Motor neuron (in vitro differentiated cells): ENCODE measurements around the gene BLVRA. TPM values are rescaled to one million over a fixed set of nuclear protein-coding genes. Genes with fewer than 3 reads are reported as not detected.
"Not testable (repeated sequence)": the region's sequence is repeated elsewhere in the genome, so short reads cannot be mapped to it uniquely, and the experiment has no call there.

ENCODE experiments used
- ATAC-seq, 8 experiments: fragments of 200-7000 bp; cut with Tn5 transposase; replicated peaks in 6 of 8; 2 replicates each; pipeline ENCODE4 v1.8.0; 2021; ENCODE audit warnings: mild to moderate bottlenecking in 8 of 8, moderate library complexity in 8 of 8
- H3K27ac ChIP-seq, 2 donors: fragments of 250-450 bp; sonication (Bioruptor Pico); 2 replicates each; pipeline ENCODE4 v1.9.0; 2021; ENCODE audit warnings: antibody characterized with exemption in 2 of 2, mild to moderate bottlenecking in 2 of 2, moderate library complexity in 1 of 2
- H3K4me1 ChIP-seq, 2 donors: fragments of 250-450 bp; sonication (Bioruptor Pico); replicated peaks in 1 of 2; 2 replicates each; pipeline ENCODE4 v1.6.1; 2021; ENCODE audit warnings: antibody characterized with exemption in 2 of 2, mild to moderate bottlenecking in 2 of 2, moderate library complexity in 1 of 2
- H3K4me3 ChIP-seq, 5 donors: fragments of 250-450 bp; sonication (Bioruptor Pico); 2 replicates each; pipeline ENCODE4 v1.9.0; 2021; ENCODE audit warnings: antibody characterized with exemption in 5 of 5, mild to moderate bottlenecking in 5 of 5, moderate library complexity in 4 of 5
- WGBS, 10 experiments: fragments of 450-650 bp; shearing (Covaris generic); methylation state at CpG; one replicate each; pipeline ENCODE4 v1.0.0; 2022; 5-methylcytosine and 5-hydroxymethylcytosine counted together
- in situ Hi-C, 9 experiments: fragments of 400-800 bp; cut with MboI; loops; one replicate each; pipeline ENCODE4 v1.15.0; 2021; ENCODE audit warnings: low sequenced_read_pairs in 9 of 9, low pct_unique_long_range_greater_than_20kb in 2 of 9; ENCODE audit not compliant: unreplicated experiment in 9 of 9
- total RNA-seq, 8 experiments: library from RNA; unstranded; fragments of 300-600 nt; gene quantifications; 2 replicates each; pipeline versions ENCODE4 v1.2.3 to v1.2.4, GENCODE V29; 2022

BLVRA gene
- total RNA-seq, 8 experiments from 2014 or later = 2.3 to 45.0 (median 17.1) TPM

DNA sequence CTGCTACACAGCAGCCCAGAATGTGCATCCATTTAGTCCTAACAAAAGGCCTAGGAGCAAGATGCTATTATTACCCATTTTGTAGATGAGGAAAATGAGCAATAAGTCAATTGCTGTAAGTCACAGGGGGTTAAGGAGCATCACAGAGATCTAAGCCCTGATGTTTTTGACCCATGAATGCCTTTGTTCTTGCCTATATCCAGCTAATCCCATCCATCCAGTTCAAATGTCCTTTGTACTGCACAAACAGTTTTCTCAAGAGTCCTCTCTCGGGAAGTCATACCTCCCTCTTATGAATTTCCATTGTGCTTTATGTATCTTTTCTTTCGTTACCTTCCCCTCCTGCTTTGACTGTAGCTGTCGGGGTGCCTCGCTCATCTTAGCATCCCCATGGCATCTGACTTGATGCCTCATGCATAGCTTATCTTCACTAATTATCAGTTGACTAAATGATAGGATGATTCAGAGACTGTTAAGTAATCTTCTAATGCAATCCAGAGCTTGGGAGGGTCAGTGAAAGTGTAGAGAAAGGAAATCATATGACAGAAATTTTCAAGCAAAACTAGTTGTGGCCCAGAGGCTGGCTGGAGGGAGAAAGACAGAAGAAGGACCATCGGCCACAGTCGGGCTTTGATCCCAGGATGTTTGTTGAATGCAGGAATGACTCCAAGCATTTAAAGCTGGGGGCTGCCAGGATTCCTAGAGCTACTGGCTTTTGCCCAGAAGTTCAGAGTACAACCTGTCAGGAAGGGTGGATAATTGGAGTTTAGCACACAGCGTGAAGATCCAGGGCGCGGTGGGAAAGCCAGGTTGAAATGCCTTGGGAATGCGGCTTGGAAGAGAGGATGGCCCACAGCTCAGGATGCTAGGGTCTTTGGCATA, 23.5 kb downstream of the BLVRA start:
- H3K4me3 ChIP-seq = no peak overlapping the region
- no peaks in the 10 kb centered on the region for H3K4me1 ChIP-seq
- in situ Hi-C loops = no loop called here
- ATAC-seq = peak in 2 of 8 experiments; percentile 80
- no peak overlapping the region for H3K27ac ChIP-seq
- WGBS, 10 experiments = 20 to 95% (median 86%) methylated on average over 1 to 10 of the region's 10 CpGs

DNA sequence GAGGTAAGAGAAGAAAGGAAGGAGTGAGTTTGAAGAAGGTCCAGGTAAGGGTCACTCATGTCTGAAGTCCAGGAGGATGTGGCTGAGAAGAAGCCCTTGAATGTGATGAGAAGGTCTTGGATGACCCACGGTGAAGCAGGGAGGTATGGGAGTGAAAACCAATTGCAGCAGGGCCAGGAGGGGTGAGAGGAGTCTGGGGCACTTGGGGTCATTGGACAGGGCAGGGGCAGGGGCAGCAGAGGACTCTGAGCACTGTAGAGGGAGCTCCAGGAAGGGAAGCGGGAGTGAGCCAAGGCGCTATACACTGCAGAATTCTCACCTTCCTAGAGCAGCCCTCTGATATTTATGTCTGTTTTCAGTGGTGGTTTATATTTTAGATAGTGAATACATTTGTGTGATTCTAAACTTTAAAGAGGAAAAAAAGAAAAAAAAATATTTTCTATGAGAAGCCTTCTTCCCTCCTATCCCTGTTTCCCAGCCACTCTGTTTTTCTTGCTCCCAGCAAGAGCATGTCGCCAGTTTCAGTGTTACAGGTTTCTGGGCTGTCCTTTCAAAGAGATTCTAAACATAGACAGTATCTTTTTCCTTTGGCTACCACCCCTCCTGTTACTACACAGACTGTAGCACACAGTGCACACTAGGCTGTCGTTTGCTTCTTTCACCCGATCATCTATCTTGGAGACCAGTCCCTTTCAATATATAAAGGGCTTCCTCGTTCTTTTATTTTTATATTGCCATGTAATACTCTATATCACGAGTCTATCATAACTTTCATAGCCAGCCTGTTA, 24.5 kb downstream of the BLVRA start:
- Histone ChIP-seq H3K4me3 (no peak overlapping the region), H3K27ac (no peak overlapping the region), H3K4me1 (no peaks in the 10 kb centered on the region)
- in situ Hi-C loops = no loop called here
- no peak for ATAC-seq
- WGBS, 10 experiments = 69 to 100% (median 84%) methylated on average over 1 to 8 of the region's 8 CpGs

DNA sequence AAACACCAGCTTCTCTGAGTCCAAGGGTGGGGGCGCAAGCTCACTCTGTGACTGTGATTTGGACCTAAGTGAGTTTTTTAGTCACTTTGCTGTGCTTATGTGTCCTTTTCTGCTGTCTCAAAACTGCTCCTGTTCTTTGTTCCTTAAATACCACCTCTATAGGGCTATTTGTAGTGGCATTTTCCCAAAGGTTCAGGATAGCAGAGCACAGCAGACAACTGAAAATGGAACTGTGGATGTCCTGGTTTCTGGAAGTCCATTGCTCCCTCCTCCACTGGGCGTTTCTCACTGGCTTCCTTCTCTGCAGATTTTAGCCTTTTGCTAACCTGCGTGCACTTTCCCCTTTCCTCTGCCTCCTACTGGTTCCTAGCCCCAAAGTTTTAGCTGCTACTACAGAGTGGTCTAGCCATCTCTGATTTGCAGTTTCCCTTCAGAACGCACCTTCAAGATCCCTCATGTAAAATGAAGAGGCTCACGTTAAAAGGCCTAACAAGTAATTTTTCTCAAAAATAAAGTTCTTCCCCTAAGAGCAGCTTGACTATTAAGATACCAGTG, 25.6 kb downstream of the BLVRA start:
- in situ Hi-C loops = no loop called here
- no peak for ATAC-seq
- no peak overlapping the region for H3K27ac ChIP-seq
- H3K4me3 ChIP-seq = no peak overlapping the region
- 65 to 100% (median 93%) methylated on average over 1 to 5 of the region's 5 CpGs; no CpG with 5 or more reads in 1 of the 10 experiments for whole genome bisulfite sequencing, 10 experiments
- H3K4me1 ChIP-seq = no peaks in the 10 kb centered on the region

DNA sequence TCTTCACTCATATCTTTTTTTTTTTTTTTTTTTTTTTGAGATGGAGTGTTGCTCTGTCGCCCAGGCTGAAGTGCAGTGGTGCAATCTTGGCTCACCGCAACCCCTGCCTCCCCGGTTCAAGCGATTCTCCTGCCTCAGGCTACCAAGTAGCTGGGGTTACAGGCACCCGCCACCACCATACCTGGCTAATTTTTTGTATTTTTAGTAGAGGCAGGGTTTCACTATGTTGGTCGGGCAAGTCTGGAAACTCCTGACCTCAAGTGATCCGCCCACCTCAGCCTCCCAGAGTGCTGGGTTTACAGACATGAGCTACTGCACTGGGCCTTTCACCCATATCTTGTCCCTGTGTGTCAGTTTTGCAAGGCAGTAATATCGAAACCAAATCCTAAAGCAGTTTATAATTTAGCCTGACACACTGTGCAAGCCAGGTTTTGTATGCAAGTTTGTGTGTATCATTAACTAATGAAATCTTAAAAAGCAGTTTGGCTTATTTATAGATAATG, 26.2 kb downstream of the BLVRA start:
- H3K4me1 ChIP-seq, in situ Hi-C loops, ATAC-seq, H3K27ac ChIP-seq, H3K4me3 ChIP-seq: not testable (repeated sequence)
- 60 to 97% (median 79%) methylated on average over 2 to 7 of the region's 8 CpGs; no CpG with 5 or more reads in 3 of the 10 experiments for WGBS, 10 experiments

DNA sequence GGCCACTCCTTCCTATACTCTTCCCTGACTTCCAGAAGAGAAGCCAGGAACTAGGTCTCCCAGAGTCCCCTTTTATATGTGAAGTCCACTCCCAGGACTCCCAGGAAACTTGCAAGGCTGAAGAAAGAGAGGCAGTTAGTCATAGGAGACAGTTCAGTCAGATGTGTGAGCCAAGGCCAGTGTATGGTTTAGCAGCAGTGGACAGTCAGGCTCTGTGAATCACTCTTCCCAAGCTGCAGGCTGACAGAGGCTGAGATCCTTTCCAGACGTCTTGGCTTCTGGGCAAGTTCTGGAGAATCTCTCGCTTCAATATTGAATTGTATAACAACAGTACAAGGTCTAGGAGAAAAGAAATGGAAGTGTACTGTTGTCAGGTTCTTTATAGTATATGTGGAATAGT, 26.9 kb downstream of the BLVRA start:
- in situ Hi-C loops = no loop called here
- H3K4me1 ChIP-seq = no peaks in the 10 kb centered on the region
- 0 to 80% (median 28%) methylated on average over 1 to 2 of the region's 2 CpGs; no CpG with 5 or more reads in 3 of the 10 experiments for WGBS, 10 experiments

DNA sequence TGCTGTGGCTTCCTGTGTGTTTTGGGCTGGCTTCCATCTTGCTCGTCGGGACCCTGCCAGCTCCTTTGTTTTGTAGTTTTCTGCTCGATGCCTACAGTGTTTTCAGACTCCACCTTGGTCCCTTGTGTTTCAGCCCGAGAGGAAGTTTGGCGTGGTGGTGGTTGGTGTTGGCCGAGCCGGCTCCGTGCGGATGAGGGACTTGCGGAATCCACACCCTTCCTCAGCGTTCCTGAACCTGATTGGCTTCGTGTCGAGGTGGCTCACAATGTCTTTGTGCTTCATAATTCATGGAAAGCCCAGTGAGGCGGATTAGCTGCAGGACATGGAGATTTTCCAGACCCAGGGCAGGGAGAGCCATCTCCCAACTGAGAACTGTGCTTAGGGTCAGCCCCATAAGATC, 29.3 kb downstream of the BLVRA start:
- ATAC-seq = no peak
- H3K4me3 ChIP-seq = no peak overlapping the region
- no peaks in the 10 kb centered on the region for H3K4me1 ChIP-seq
- H3K27ac ChIP-seq = no peak overlapping the region
- 50 to 96% (median 80%) methylated on average over 1 to 10 of the region's 14 CpGs; no CpG with 5 or more reads in 3 of the 10 experiments for WGBS, 10 experiments
- in situ Hi-C loops = no loop called here

More for the DNA sequence above, 26.9 kb downstream of the BLVRA start:
- peak in 3 of 8 experiments; percentile 84 to 96 (median 92) for ATAC-seq
- Histone ChIP-seq H3K27ac (no peak overlapping the region), H3K4me3 (no peak overlapping the region)

DNA sequence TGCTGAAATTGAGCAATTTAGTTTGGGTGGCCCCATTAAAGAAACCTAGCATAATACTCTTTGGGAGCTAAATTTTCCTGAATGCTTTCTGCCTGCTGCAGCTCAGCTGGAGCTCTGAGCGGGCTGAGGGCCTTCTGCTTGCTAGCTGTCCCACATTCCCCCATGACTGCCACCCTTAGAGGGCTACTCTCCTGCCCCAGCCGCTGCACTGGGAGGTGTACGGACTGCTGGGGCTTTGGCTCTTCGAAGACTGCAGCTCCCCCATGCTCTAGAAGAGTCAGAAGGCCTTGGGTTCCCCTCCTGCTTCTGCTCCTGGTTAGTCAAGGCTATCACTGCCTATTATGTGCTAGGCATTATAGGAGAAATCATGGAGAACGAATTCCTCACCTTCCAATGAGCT, 31.5 kb downstream of the BLVRA start:
- ATAC-seq = no peak
- H3K27ac ChIP-seq = no peak overlapping the region
- WGBS, 10 experiments = 71 to 80% (median 73%) methylated on average over 1 to 3 of the region's 5 CpGs; no CpG with 5 or more reads in 7 of the 10 experiments
- no peak overlapping the region for H3K4me3 ChIP-seq
- H3K4me1 ChIP-seq = no peaks in the 10 kb centered on the region
- in situ Hi-C loops = no loop called here

DNA sequence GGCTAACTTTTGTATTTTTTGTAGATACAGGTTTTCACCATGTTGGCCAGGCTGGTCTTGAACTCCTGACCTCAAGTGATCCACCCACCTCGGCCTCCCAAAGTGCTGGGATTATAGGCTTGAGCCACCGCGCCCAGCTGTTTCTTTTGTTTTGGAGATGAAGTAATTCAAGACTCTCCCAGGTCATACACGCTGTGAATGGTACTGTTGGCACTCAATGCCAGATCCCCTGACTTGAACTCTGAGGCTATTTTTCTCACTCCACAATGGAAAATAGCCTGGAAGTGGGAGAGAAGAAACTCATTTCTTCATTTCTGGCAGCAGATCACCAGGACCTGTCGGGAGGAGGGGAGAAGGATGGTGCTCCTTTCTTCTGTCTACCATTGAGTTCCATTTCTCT, 32.4 kb downstream of the BLVRA start:
- in situ Hi-C loops = no loop called here
- H3K4me3 ChIP-seq = no peak overlapping the region
- no peak for ATAC-seq
- H3K4me1 ChIP-seq = no peaks in the 10 kb centered on the region
- H3K27ac ChIP-seq = no peak overlapping the region
- WGBS, 10 experiments = 53 to 96% (median 77%) methylated on average over 1 to 4 of the region's 5 CpGs; no CpG with 5 or more reads in 1 of the 10 experiments

DNA sequence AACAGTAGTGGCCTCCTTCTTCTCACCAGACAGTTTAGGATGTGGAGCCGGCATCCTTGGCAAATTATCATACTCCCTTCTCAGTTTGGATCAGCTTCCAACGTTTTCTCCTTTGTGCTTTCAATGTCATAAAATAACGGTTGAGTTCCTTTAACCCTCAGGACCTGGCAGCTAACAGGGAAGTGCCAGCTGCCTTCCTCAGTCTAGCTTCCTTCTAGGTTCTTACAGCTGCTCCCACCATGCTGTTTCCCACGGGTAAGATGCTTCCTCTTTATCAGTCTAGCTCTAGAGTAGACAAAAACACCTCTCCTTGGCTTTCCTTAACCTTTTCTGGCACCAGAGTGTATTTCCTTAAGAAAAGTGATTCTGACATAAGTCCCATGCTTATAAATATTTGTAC, 33.2 kb downstream of the BLVRA start:
- no peak overlapping the region for H3K4me3 ChIP-seq
- H3K27ac ChIP-seq = no peak overlapping the region
- in situ Hi-C loops = no loop called here
- H3K4me1 ChIP-seq = no peaks in the 10 kb centered on the region
- WGBS, 10 experiments = 51 to 100% (median 80%) methylated on average over 1 to 3 of the region's 4 CpGs; no CpG with 5 or more reads in 1 of the 10 experiments
- no peak for ATAC-seq

DNA sequence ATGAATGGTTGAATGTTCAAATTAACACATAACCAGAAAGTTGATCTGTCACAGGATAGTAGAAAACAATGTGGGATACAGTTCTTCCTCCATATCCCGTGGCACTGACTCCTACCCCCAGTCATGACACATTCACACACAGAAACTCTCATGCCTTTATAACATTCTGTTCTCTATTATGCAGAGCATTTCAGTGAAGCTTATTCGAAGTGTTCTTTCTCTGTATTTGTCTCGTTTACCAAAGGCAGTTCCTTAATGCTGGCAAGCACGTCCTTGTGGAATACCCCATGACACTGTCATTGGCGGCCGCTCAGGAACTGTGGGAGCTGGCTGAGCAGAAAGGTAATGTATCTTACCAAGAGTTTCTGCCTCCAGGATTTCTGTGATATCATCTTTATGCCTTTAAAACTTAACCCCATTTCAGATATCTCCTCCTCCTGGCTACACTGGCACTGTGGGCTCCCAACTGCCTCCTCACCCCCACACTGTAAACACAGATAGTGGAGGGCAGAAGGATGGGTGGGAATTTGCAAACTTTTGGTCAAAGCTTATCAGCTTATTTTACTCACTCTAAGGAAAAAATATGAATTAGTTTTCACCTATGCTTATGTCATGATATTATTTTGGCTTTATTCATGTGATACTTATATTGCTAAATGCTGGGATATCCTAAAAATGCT, 34.1 kb downstream of the BLVRA start:
- no peak for ATAC-seq
- 56 to 96% (median 73%) methylated on average over 2 to 6 of the region's 6 CpGs; no CpG with 5 or more reads in 3 of the 10 experiments for WGBS, 10 experiments
- Histone ChIP-seq H3K4me1 (no peaks in the 10 kb centered on the region), H3K4me3 (no peak overlapping the region), H3K27ac (no peak overlapping the region)
- in situ Hi-C loops = no loop called here

DNA sequence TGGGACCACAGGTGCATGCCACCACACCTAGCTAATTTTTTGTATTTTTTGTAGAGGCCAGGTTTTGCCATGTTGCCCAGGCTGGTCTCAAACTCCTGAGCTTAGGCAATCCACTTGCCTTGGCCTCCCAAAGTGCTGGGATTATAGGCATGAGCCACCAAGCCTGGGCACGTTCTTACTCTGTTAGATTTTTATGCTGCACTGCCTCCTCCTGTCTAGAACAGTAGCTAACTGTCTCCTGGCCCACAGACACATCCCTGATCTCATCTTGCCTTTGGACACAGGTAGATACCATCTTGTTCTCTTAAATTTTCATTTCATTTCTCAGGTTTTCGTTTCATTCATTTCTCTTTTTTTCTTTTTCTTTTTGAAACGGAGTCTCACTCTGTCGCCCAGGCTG, 41.1 kb downstream of the BLVRA start:
- no peak for ATAC-seq
- H3K4me3 ChIP-seq = no peak overlapping the region
- 0 to 100% (median 87%) methylated on average over 1 to 4 of the region's 4 CpGs; no CpG with 5 or more reads in 1 of the 10 experiments for WGBS, 10 experiments
- H3K4me1 ChIP-seq = peaks cover 2 to 5% of the 10 kb centered on the region in 2 donors
- H3K27ac ChIP-seq = no peak overlapping the region
- in situ Hi-C loops = no loop called here

DNA sequence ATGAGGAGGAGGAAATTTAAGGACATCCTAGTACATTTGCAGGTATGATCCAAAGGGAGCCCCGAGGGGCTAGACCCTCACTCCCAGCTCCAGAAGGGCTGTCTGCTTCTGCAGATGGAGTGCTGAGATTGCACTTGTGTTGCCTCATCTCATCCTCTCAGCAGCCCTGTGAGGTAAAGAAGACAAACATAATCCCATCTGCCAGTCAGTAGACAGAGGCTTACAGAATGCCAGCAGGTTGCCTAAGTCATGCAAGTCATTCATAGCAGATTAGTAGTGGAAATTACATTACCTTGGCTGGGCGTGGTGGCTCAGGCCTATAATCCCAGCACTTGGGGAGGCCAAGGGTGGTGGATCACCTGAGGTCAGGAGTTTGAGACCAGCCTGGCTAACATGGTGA, 45.4 kb downstream of the BLVRA start:
- ATAC-seq = peak in 3 of 8 experiments; percentile 24 to 35 (median 26)
- H3K27ac ChIP-seq = peak overlapping the region; percentile 4 to 57
- in situ Hi-C loops = no loop called here
- WGBS, 10 experiments = 33 to 83% (median 71%) methylated on average over 1 to 2 of the region's 2 CpGs; no CpG with 5 or more reads in 4 of the 10 experiments
- no peak overlapping the region for H3K4me3 ChIP-seq
- H3K4me1 ChIP-seq = peaks cover 2 to 5% of the 10 kb centered on the region in 2 donors
